ENCODE measurements around the gene FSTL5.

FSTL5 gene

GRCh38 chr4:161540265-161540664 is 623.5 kb downstream of the FSTL5 start:
- no peak for DNase-seq (ENCODE audit: extremely low read depth, low read depth)
- no peak for TF ChIP-seq CTCF (IDR thresholded peaks at IDR 0.05; ENCODE audit: low read depth, low read length)

- no peak for TF ChIP-seq CTCF (IDR thresholded peaks at IDR 0.05; ENCODE audit: low read depth, low read length)
- no peak for DNase-seq (ENCODE audit: extremely low read depth, low read depth)
Measured at GRCh38 chr4:161538941-161539340, 624.9 kb downstream of the FSTL5 start.

GRCh38 chr4:161530710-161531109 is 633.1 kb downstream of the FSTL5 start:
- TF ChIP-seq CTCF (IDR thresholded peaks at IDR 0.05; ENCODE audit: low read depth, low read length), result no peak
- no peak for DNase-seq (ENCODE audit: extremely low read depth, low read depth)

- TF ChIP-seq CTCF (IDR thresholded peaks at IDR 0.05; ENCODE audit: low read depth, low read length), result no peak
- no peak for DNase-seq (ENCODE audit: extremely low read depth, low read depth)
Measured at GRCh38 chr4:161525121-161525520, 638.7 kb downstream of the FSTL5 start.

GRCh38 chr4:161522031-161522430 is 641.8 kb downstream of the FSTL5 start:
- TF ChIP-seq CTCF (IDR thresholded peaks at IDR 0.05; ENCODE audit: low read depth, low read length), result no peak
- DNase-seq (ENCODE audit: extremely low read depth, low read depth), result no peak

GRCh38 chr4:161519611-161520010 is 644.2 kb downstream of the FSTL5 start:
- DNase-seq (ENCODE audit: extremely low read depth, low read depth), result no peak
- no peak for TF ChIP-seq CTCF (IDR thresholded peaks at IDR 0.05; ENCODE audit: low read depth, low read length)

GRCh38 chr4:161517941-161518340 is 645.9 kb downstream of the FSTL5 start:
- TF ChIP-seq CTCF (IDR thresholded peaks at IDR 0.05; ENCODE audit: low read depth, low read length), result no peak

More at GRCh38 chr4:161517941-161518340, 645.9 kb downstream of the FSTL5 start:
- no peak for DNase-seq (ENCODE audit: extremely low read depth, low read depth)
